Measurements from ENCODE around the gene YPEL1. TPM values are rescaled to one million over a fixed set of nuclear protein-coding genes. Genes with fewer than 3 reads are reported as not detected.
"Not testable (repeated sequence)": the region's sequence is repeated elsewhere in the genome, so short reads cannot be mapped to it uniquely, and the experiment has no call there.

The YPEL1 gene
- total RNA-seq, 6 experiments from 2014 or later = 1.0 to 11.2 (median 2.7) TPM

- DNase-seq (no peak), ATAC-seq (no peak)
- Histone ChIP-seq H3K4me3 (no peak overlapping the region), H3K36me3 (peaks cover 0 to 48% (median 8%) of the 10 kb centered on the region in 4 donors), H3K27ac (no peak overlapping the region), H3K9me3 (no peaks in the 10 kb centered on the region), H3K4me1 (no peaks in the 10 kb centered on the region), H3K27me3 (no peaks in the 10 kb centered on the region)
- WGBS (ENCODE audit: insufficient coverage, low coverage, low lambda C conversion rate, missing lambda C conversion rate) = 82% methylated on average over 2 of the region's 13 CpGs
- TF ChIP-seq CTCF (IDR thresholded peaks at IDR 0.05) (no peak), POLR2A (IDR thresholded peaks at IDR 0.05) (no peak)
- intact Hi-C loops (cut with DNase I) = no loop called here
These were observed 41.6 kb downstream of the YPEL1 start for GRCh38 chr22:21693999-21694341.

DNA sequence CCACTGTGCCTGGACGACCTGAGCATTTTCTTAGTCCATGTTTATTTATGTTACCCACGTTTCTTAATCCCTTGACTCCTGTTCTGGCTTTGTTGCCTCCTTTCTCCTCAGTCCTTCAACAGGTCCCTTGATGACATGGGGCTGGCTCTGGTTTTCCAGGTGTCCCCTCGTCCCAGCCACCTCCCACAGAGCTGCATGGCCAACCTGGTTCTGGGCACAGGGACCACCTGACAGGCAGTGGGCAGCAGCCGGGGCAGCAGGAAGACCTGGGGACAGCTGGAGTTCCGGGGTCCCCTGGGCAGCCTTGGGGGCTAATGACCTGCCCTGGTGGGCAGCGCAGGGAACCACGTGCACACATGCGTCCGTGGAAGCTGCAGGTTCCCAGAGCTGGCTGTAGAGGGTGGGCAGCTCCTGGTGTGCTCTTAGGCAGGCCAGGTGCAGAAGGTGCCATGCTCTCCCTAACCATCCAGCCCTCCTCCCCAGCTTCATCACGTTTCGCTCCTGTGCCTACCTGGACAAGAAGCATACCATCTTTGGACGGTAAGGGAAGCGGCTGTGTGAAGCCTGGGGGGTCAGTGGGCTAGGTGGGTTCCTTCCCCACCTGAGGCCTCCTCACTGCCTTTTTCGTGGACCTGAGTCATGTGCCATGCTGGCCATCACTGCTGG lies 42.1 kb downstream of the YPEL1 start:
- intact Hi-C loops (cut with DNase I) = no loop called here
- H3K27me3 ChIP-seq = no peaks in the 10 kb centered on the region
- DNase-seq = peak in 1 of 3 donors; percentile 46

DNA sequence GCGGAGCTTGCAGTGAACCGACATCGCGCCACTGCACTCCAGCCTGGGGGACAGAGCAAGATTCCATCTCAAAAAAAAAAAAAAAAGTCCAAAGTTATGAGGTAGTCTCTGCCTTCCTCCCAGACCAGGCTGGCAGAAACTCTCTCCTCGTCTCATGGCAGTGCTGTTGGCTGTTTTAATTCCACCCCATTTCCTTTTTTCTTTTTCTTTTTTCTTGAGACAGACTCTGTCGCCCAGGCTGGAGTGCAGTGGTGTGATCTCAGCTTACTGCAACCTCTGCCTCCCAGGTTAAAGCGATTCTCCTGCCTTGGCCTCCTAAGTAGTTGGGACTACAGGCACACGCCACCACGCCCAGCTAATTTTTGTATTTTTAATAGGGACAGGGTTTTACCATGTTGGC lies 42.7 kb downstream of the YPEL1 start:
- H3K4me1 ChIP-seq; H3K4me3 ChIP-seq; H3K9me3 ChIP-seq; ATAC-seq; H3K27me3 ChIP-seq; H3K27ac ChIP-seq; intact Hi-C loops (cut with DNase I): not testable (repeated sequence)
- peak in 1 of 3 donors; percentile 1 for DNase-seq
- peaks cover 0 to 51% (median 8%) of the 10 kb centered on the region in 4 donors for H3K36me3 ChIP-seq
- WGBS (ENCODE audit: insufficient coverage, low coverage, low lambda C conversion rate, missing lambda C conversion rate) = 92% methylated on average over 8 of the region's 9 CpGs

More for the DNA sequence above, 42.1 kb downstream of the YPEL1 start:
- 87% methylated on average over 4 of the region's 14 CpGs for WGBS (ENCODE audit: insufficient coverage, low coverage, low lambda C conversion rate, missing lambda C conversion rate)
- Histone ChIP-seq H3K4me3 (no peak overlapping the region), H3K4me1 (no peaks in the 10 kb centered on the region), H3K9me3 (no peaks in the 10 kb centered on the region), H3K36me3 (peaks cover 0 to 48% (median 8%) of the 10 kb centered on the region in 4 donors), H3K27ac (no peak overlapping the region)
- no peak for TF ChIP-seq CTCF (IDR thresholded peaks at IDR 0.05)
- no peak for TF ChIP-seq POLR2A (IDR thresholded peaks at IDR 0.05)
- ATAC-seq = no peak

DNA sequence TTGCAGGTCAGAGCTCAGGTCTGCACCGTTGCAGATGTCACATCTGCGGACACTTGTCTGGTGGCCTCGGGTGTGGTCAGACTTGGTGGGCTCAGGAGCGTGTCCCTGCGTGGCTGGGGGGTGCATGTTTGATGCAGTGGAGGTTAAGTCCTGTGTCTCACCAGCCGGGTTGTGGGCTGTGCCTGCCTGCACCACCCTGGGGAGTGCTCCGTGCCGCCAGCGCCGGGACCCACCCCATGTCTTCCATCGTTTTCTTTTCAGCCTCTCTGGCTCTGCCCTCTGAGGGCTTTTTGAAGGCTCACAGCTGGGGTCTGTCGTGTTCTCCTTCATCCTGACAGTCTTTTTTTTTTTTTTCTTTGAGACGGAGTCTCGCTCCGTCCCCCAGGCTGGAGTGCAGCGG lies 43.8 kb downstream of the YPEL1 start:
- Histone ChIP-seq H3K27ac (no peak overlapping the region), H3K9me3 (no peaks in the 10 kb centered on the region), H3K27me3 (no peaks in the 10 kb centered on the region), H3K4me1 (no peaks in the 10 kb centered on the region), H3K36me3 (peaks cover 0 to 48% (median 12%) of the 10 kb centered on the region in 4 donors), H3K4me3 (no peak overlapping the region)
- intact Hi-C loops (cut with DNase I) = no loop called here
- 64% methylated on average over 4 of the region's 16 CpGs for WGBS (ENCODE audit: insufficient coverage, low coverage, low lambda C conversion rate, missing lambda C conversion rate)
- no peak for ATAC-seq
- TF ChIP-seq POLR2A (IDR thresholded peaks at IDR 0.05) (no peak), CTCF (IDR thresholded peaks at IDR 0.05) (no peak)
- peak in 1 of 3 donors; percentile 24 for DNase-seq

- 48% methylated on average over 5 of the region's 5 CpGs for WGBS (ENCODE audit: insufficient coverage, low coverage, low lambda C conversion rate, missing lambda C conversion rate)
These were observed 45.2 kb downstream of the YPEL1 start for GRCh38 chr22:21690401-21690801.

More at GRCh38 chr22:21690401-21690801, 45.2 kb downstream of the YPEL1 start:
- intact Hi-C loops (cut with DNase I) = no loop called here
- no peaks in the 10 kb centered on the region for H3K27me3 ChIP-seq
- TF ChIP-seq POLR2A (IDR thresholded peaks at IDR 0.05) (no peak), CTCF (IDR thresholded peaks at IDR 0.05) (no peak)
- no peaks in the 10 kb centered on the region for H3K4me1 ChIP-seq
- ATAC-seq (peak in 1 of 4 donors; percentile 10), DNase-seq (no peak)
- peaks cover 0 to 48% (median 18%) of the 10 kb centered on the region in 4 donors for H3K36me3 ChIP-seq
- H3K4me3 ChIP-seq = no peak overlapping the region
- H3K9me3 ChIP-seq = no peaks in the 10 kb centered on the region
- no peak overlapping the region for H3K27ac ChIP-seq

All from right lobe of liver (tissue), 6 donors.